Omental fat pad (tissue), 4 donors: Measurements from ENCODE around the gene PCED1B. TPM values are rescaled to one million over a fixed set of nuclear protein-coding genes. Genes with fewer than 3 reads are reported as not detected.

ENCODE experiments used
- ATAC-seq: fragments of 150-250 bp; one replicate; pipeline ENCODE4 v1.9.1; 2016; ENCODE audit warnings: mild to moderate bottlenecking, moderate library complexity; ENCODE audit not compliant: low FRiP score
- DNase-seq: peaks from one replicate; pipeline ENCODE4 v3.0.0-alpha.2; 2019; ENCODE audit warnings: low spot score
- total RNA-seq, 4 donors: library from RNA; depleted of rRNA; stranded (reverse); fragments of >200 nt; gene quantifications; one replicate each; pipeline ENCODE4 v1.1.0, GENCODE V29; 2016
- TF ChIP-seq, protein P1 (sequence below), 3 donors: fragments of 450-650 bp; IDR thresholded peaks; one replicate each; pipeline ENCODE4 v1.5.1; 2016 to 2017; ENCODE audit warnings: antibody characterized with exemption in 3 of 3, mild to moderate bottlenecking in 3 of 3, moderate library complexity in 2 of 3

PCED1B gene
- total RNA-seq, 4 donors from 2014 or later, result 1.9 to 5.7 (median 3.8) TPM

DNA sequence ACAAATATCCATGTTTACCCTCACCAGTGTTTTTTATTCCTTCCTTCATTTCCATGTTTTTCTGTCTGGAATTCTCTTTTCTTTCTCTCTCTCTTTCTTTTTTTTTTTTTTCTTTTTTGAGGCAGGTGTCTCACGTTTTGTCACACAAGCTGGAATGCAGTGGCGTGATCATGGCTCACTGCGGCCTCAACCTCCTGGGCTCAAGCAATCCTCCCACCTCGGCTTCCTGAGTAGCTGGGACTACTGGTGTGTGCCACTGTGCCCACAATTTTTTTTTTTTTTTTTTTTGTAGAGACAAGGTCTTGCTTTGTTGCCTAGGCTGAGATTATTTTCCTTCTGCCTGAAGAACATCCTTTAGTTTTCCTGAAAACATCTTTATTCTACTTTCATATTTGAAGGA, 15.4 kb downstream of the PCED1B start:
- DNase-seq (no peak), ATAC-seq (no peak)
- TF ChIP-seq, protein P1, sequence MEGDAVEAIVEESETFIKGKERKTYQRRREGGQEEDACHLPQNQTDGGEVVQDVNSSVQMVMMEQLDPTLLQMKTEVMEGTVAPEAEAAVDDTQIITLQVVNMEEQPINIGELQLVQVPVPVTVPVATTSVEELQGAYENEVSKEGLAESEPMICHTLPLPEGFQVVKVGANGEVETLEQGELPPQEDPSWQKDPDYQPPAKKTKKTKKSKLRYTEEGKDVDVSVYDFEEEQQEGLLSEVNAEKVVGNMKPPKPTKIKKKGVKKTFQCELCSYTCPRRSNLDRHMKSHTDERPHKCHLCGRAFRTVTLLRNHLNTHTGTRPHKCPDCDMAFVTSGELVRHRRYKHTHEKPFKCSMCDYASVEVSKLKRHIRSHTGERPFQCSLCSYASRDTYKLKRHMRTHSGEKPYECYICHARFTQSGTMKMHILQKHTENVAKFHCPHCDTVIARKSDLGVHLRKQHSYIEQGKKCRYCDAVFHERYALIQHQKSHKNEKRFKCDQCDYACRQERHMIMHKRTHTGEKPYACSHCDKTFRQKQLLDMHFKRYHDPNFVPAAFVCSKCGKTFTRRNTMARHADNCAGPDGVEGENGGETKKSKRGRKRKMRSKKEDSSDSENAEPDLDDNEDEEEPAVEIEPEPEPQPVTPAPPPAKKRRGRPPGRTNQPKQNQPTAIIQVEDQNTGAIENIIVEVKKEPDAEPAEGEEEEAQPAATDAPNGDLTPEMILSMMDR (IDR thresholded peaks at IDR 0.05), result no peak

DNA sequence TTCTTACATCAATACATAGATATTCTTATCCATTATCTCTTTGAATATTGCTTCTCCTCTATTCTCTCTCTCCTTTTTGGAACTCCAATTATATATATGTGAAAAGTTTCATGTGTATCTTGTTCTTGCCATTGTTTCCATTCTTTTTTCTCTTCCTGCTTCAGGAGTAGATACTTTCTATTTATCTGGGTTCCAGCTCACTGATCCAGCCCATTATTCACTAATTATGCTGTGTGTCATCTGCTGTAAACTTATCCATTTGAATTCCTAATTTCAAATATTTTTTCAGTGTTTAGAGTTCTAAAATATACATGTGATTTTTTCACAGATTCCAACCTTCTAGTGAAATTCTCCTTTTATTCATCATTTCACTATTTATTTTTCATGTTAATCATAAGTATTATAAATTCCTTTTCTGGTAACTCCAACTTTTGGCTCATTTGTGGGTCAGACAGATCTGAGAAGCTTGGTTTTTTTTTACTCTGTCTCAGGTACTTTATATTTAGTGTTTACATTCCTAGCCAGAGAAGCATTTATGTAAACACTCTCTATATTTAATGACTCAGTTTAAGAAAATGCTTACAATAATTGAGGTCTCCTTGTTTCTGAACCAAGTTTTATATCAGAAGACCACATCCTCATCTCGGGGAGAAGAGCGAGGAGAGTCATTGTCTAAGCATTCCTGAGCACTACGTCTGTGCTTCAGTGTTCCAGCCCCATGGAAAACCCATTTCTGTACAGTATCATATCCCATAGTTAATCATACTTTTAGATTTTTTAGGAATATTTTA, 16.2 kb downstream of the PCED1B start:
- ATAC-seq (no peak), DNase-seq (no peak)
- TF ChIP-seq, protein P1 (IDR thresholded peaks at IDR 0.05), result no peak

DNA sequence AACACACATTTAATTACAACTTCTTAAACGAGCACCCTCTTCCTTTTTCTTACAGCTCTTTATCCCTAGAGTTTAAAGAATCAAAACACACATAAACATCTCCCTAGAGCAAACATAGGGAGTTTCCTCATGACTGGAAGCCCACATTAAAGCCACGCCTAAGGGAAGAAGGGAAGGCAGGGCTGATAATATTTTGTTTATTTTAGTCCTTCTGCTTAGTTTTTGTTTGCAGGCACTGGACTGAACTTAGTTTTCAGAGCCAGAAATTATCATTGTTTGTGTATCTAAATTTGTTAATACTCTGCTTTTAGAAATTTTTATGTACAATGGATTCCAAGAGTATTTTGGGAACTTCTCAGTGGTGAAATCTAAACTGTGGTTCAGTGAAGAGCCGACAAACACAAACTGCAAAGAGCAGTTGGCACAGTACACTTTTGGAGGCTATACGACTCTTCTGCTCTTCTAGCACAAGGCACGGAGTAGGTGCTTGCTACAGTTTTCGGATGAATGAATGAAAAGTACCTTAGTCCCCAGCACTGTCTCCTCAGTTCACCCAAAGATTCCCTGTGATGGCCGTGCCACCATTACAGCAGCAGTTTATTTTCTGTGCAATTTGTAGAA, 18.0 kb downstream of the PCED1B start:
- no peak for ATAC-seq
- no peak for DNase-seq
- TF ChIP-seq, protein P1 (IDR thresholded peaks at IDR 0.05), result no peak

DNA sequence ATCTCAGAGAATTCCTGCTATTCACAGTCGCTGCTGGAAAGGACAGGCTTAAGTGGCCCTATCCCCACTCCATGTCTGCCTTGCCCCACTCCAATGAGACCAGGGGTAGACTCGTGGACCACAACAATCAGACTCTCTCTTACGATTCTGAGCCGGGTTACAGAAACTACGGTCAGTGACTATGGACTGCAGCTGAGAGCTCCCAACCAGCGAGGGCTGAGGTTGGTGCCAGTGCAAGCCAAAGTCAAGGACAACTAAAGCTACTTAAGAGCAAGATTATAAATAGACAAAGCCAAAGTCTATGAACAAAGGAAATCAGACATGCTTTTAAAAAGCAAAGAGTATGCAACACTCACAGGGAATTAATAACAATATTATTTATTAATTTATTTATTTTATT, 18.7 kb downstream of the PCED1B start:
- DNase-seq (no peak), ATAC-seq (no peak)
- TF ChIP-seq, protein P1 (IDR thresholded peaks at IDR 0.05), result no peak

DNA sequence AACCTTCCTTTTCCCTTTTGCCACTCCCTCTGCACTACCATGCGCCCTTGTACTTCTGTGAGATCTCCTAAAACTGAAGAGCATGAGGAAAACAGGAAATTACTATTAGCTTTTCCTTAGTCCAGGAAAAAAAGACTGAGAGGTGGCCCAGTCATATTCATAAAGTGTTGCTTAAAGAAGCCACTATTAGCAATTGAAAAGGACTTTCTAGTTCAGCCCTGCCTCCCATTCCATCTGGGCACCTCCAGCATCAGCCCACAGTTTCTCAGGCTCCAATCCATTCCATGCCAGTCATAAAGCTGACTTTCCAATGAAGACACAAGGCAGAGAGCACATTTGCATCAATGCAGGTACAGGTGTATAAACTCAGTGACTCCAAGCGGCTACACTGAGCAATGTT, 20.2 kb downstream of the PCED1B start:
- TF ChIP-seq, protein P1 (IDR thresholded peaks at IDR 0.05), result no peak
- DNase-seq, result no peak
- no peak for ATAC-seq

DNA sequence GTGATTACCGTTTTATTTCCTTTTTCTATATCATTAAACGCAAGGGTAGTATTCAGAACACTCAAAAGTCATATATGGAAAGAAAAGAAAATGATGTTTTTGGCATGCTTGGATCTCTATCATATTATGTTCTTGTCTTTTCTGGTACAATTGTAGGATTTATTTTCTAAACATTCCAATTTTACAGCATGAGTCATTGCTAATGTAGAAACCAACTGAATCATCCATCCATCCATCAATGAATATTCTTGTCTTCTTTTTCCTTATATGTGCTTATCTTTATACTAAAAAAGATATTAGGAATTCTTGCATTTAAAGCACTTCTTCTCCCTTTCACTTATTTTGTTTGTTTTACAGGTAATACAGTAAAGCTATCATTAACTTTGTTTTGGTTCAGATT, 20.7 kb downstream of the PCED1B start:
- DNase-seq, result no peak
- ATAC-seq, result no peak
- TF ChIP-seq, protein P1 (IDR thresholded peaks at IDR 0.05), result no peak

DNA sequence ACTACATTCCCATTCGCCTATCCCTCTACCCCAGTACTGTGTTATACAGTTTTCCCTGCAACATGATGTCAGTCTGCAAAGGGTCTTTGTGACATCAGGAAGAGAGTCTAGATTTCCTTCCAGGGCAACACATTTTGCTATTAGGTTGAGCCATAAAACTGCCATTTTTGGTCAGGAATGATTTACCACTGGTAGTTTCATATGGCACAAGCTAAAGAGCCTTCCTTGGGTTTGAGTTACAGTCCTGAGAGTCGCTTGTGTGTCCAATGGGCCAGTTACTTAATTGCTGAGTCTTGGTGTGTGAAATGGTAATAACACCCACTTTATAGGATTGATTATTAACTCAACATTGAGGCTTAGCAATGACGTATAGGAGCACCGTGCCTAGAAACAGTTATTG, 23.0 kb downstream of the PCED1B start:
- ATAC-seq (no peak), DNase-seq (no peak)
- TF ChIP-seq, protein P1 (IDR thresholded peaks at IDR 0.05), result no peak
